Naive thymus-derived CD4-positive, alpha-beta T cell (primary cell): ENCODE measurements around the gene TTPAL. TPM values are rescaled to one million over a fixed set of nuclear protein-coding genes. Genes with fewer than 3 reads are reported as not detected.

Source experiments
- ATAC-seq: fragments of 150-1000 bp; cut with Tn5 transposase; 2 replicates; pipeline ENCODE4 v1.10.0; 2021; ENCODE audit warnings: mild to moderate bottlenecking, moderate library complexity
- CTCF ChIA-PET: fragments of 350-600 bp; sonication (Branson Sonifier 250); formaldehyde crosslinking; loops from one replicate; lab custom pipeline; 2021; ENCODE audit warnings: antibody characterized with exemption; lab: Charles Lee
- POLR2A ChIA-PET: fragments of 350-600 bp; sonication (Branson Sonifier 250); formaldehyde crosslinking; loops from one replicate; lab custom pipeline; 2021; ENCODE audit warnings: antibody characterized with exemption, inconsistent platforms; lab: Charles Lee
- DNase-seq, 9 donors: peaks; one replicate each; pipeline versions ENCODE4 v3.0.0 to v3.0.0-alpha.2; 2020 to 2022; ENCODE audit warnings: mixed read lengths in 1 of 9
- H3K27ac ChIP-seq: one replicate; pipeline ENCODE4 v1.7.0; 2013; ENCODE audit warnings: mild to moderate bottlenecking, low read depth, low read length, moderate library complexity
- H3K27me3 ChIP-seq, 2 donors: one replicate each; pipeline ENCODE4 v1.7.0; 2013; ENCODE audit warnings: low read length in 2 of 2, mild to moderate bottlenecking in 2 of 2, moderate library complexity in 2 of 2; ENCODE audit not compliant: control insufficient read depth in 2 of 2, insufficient read depth in 2 of 2
- H3K36me3 ChIP-seq, 3 experiments: 1 replicate in 2 of 3; 2 replicates in 1 of 3; pipeline ENCODE4 v1.7.0; 2013; ENCODE audit warnings: low read length in 3 of 3, mild to moderate bottlenecking in 3 of 3, moderate library complexity in 1 of 3; ENCODE audit not compliant: insufficient read depth in 3 of 3, control insufficient read depth in 2 of 3
- H3K4me1 ChIP-seq, 2 donors: one replicate each; pipeline ENCODE4 v1.7.0; 2013; ENCODE audit warnings: low read length in 2 of 2, mild to moderate bottlenecking in 2 of 2, moderate library complexity in 1 of 2; ENCODE audit not compliant: control insufficient read depth in 2 of 2, insufficient read depth in 2 of 2
- H3K4me3 ChIP-seq: 2 replicates; pipeline ENCODE4 v1.7.0; 2013; ENCODE audit warnings: mild to moderate bottlenecking, low read length
- H3K9me3 ChIP-seq, 3 experiments: 1 replicate in 2 of 3; 2 replicates in 1 of 3; pipeline ENCODE4 v1.7.0; 2013; ENCODE audit warnings: low read length in 3 of 3; ENCODE audit not compliant: control insufficient read depth in 2 of 3
- H3K27ac Mint-ChIP-seq, 9 donors: one replicate each; pipeline ENCODE4 v1.8.0; 2020 to 2022; ENCODE audit warnings: mixed read lengths in 9 of 9, mild to moderate bottlenecking in 8 of 9, moderate library complexity in 5 of 9, inconsistent platforms in 2 of 9
- H3K27me3 Mint-ChIP-seq, 5 donors: one replicate each; pipeline ENCODE4 v1.8.0; 2021 to 2022; ENCODE audit warnings: mixed read lengths in 5 of 5, mild to moderate bottlenecking in 1 of 5
- H3K36me3 Mint-ChIP-seq, 5 donors: one replicate each; pipeline ENCODE4 v1.8.0; 2020 to 2022; ENCODE audit warnings: mixed read lengths in 5 of 5, mild to moderate bottlenecking in 3 of 5, inconsistent platforms in 1 of 5
- H3K4me1 Mint-ChIP-seq, 7 donors: one replicate each; pipeline ENCODE4 v1.8.0; 2020 to 2022; ENCODE audit warnings: mixed read lengths in 7 of 7, mild to moderate bottlenecking in 3 of 7, inconsistent platforms in 1 of 7
- H3K4me3 Mint-ChIP-seq, 10 donors: one replicate each; pipeline ENCODE4 v1.8.0; 2020 to 2022; ENCODE audit warnings: mild to moderate bottlenecking in 10 of 10, mixed read lengths in 10 of 10, moderate library complexity in 6 of 10, inconsistent platforms in 2 of 10
- H3K9me3 Mint-ChIP-seq, 11 donors: one replicate each; pipeline ENCODE4 v1.8.0; 2020 to 2022; ENCODE audit warnings: mixed read lengths in 11 of 11, mild to moderate bottlenecking in 4 of 11, inconsistent platforms in 1 of 11, moderate library complexity in 1 of 11
- intact Hi-C, 2 donors: fragments of 100-400 bp; cut with micrococcal nuclease; formaldehyde crosslinking; loops; one replicate each; pipeline ENCODE4 v1.15.1; 2023
- polyA plus RNA-seq, 2 donors: library from polyadenylated mRNA; unstranded; fragments of 300-500 nt; fragmentation: Illumina TruSeq; gene quantifications; one replicate each; pipeline ENCODE4 v1.2.3, GENCODE V29; 2021
- total RNA-seq, 6 experiments: library from RNA in 5 of 6; stranded (reverse) in 5 of 6; gene quantifications; 1 replicate in 5 of 6; 2 replicates in 1 of 6; pipeline ENCODE4 v1.2.3 and lab custom pipeline; 2021 to 2026

TTPAL gene
- total and polyA plus RNA-seq, 7 experiments from 2014 or later = 8.8 to 20.7 (median 14.2) TPM

DNA sequence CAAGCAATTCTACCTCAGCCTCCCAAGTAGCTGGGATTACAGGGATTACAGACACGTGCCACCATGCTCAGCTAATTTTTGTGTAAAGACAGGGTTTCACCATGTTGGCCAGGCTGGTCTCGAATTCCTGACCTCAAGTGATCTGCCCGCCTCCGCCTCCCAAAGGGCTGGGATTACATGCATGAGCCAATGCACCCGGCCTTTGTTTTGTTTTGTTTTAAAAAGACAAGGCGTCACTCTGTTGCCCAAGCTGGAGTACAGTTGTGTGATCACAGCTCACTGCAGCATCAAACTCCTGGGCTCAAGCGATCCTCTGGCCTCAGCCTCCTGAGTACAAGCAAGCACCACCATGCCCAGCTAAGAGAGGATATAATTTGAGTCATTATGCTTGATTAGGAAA is 40.8 kb downstream of the TTPAL start:
- POLR2A ChIA-PET = no interaction called here
- Mint-ChIP-seq H3K4me1 (peaks cover 36 to 81% (median 69%) of the 10 kb centered on the region in 7 donors), H3K9me3 (no peaks in the 10 kb centered on the region), H3K36me3 (peaks cover 4 to 26% (median 5%) of the 10 kb centered on the region in 5 donors), H3K4me3 (peak overlapping the region in 4 of 10 donors; percentile 5 to 49 (median 28)), H3K27ac (peak overlapping the region in 4 of 9 donors; percentile 25 to 80 (median 58)), H3K27me3 (no peaks in the 10 kb centered on the region)
- no peak overlapping the region for H3K4me3 ChIP-seq
- no peak for ATAC-seq
- H3K36me3 ChIP-seq = peaks cover 0 to 18% (median 5%) of the 10 kb centered on the region in 3 experiments
- no peaks in the 10 kb centered on the region for H3K9me3 ChIP-seq
- H3K27ac ChIP-seq = peak overlapping the region; percentile 44
- CTCF ChIA-PET = no interaction called here
- H3K27me3 ChIP-seq = no peaks in the 10 kb centered on the region
- no peak for DNase-seq
- intact Hi-C loops = no loop called here
- H3K4me1 ChIP-seq = peaks cover 22 to 40% of the 10 kb centered on the region in 2 donors

GRCh38 chr20:44517454-44517853 is 41.8 kb downstream of the TTPAL start:
- H3K27ac Mint-ChIP-seq = peak overlapping the region in 8 of 9 donors; percentile 1 to 70 (median 58)
- DNase-seq = no peak
- peaks cover 40 to 85% (median 73%) of the 10 kb centered on the region in 7 donors for H3K4me1 Mint-ChIP-seq
- H3K9me3 Mint-ChIP-seq = peaks cover 0 to 4% (median 0%) of the 10 kb centered on the region in 11 donors
- no peaks in the 10 kb centered on the region for H3K27me3 Mint-ChIP-seq
- Histone ChIP-seq H3K27me3 (no peaks in the 10 kb centered on the region), H3K4me1 (peaks cover 24 to 40% of the 10 kb centered on the region in 2 donors), H3K27ac (peak overlapping the region; percentile 37), H3K9me3 (no peaks in the 10 kb centered on the region), H3K36me3 (peaks cover 0 to 15% (median 5%) of the 10 kb centered on the region in 3 experiments), H3K4me3 (no peak overlapping the region)
- ChIA-PET POLR2A (no interaction called here), CTCF (interaction anchor here (0.7 kb wide), 1 partner anchor 457 kb away, joined by 3 read pairs; no protein-coding TSS in a partner anchor)
- no peak for ATAC-seq
- H3K36me3 Mint-ChIP-seq = peaks cover 4 to 24% (median 5%) of the 10 kb centered on the region in 5 donors
- peak overlapping the region in 9 of 10 donors; percentile 8 to 72 (median 44) for H3K4me3 Mint-ChIP-seq
- intact Hi-C loops = no loop called here

DNA sequence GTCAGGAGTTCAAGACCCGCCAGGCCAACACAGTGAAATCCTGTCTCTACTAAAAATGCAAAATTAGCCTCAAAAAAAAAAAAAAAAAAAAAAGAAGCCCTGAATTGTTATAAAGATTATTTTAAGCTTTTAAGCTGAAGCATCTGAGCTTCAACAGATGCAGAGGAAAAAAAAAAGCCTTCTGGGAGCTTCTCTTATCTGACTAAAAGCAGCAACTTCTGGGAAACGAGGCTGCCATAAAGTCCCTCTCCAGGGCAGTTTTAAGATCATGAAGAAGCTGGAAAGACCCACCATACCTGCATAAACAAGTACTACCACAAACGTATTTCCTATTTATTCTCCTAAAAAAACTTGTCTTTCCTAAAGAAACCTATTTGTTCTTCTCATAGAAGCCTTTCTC is 42.6 kb downstream of the TTPAL start:
- H3K36me3 ChIP-seq = peaks cover 0 to 15% (median 5%) of the 10 kb centered on the region in 3 experiments
- H3K27ac ChIP-seq = peak overlapping the region; percentile 33
- ATAC-seq (no peak), DNase-seq (no peak)
- peaks cover 1 to 18% (median 5%) of the 10 kb centered on the region in 5 donors for H3K36me3 Mint-ChIP-seq
- H3K4me3 Mint-ChIP-seq = peak overlapping the region in 5 of 10 donors; percentile 26 to 89 (median 72)
- POLR2A ChIA-PET = no interaction called here
- H3K27me3 ChIP-seq = no peaks in the 10 kb centered on the region
- intact Hi-C loops = no loop called here
- peaks cover 30 to 40% of the 10 kb centered on the region in 2 donors for H3K4me1 ChIP-seq
- H3K27me3 Mint-ChIP-seq = no peaks in the 10 kb centered on the region
- no peak overlapping the region for H3K4me3 ChIP-seq
- no peaks in the 10 kb centered on the region for H3K9me3 ChIP-seq
- H3K27ac Mint-ChIP-seq = peak overlapping the region in 8 of 9 donors; percentile 1 to 99 (median 58)
- CTCF ChIA-PET = no interaction called here
- H3K9me3 Mint-ChIP-seq = peaks cover 0 to 4% (median 0%) of the 10 kb centered on the region in 11 donors
- peaks cover 42 to 87% (median 76%) of the 10 kb centered on the region in 7 donors for H3K4me1 Mint-ChIP-seq

- Histone ChIP-seq H3K4me1 (peaks cover 30 to 34% of the 10 kb centered on the region in 2 donors), H3K36me3 (peaks cover 0 to 6% (median 0%) of the 10 kb centered on the region in 3 experiments), H3K27me3 (no peaks in the 10 kb centered on the region), H3K4me3 (peak overlapping the region; percentile 95), H3K9me3 (no peaks in the 10 kb centered on the region), H3K27ac (peak overlapping the region; percentile 99)
- no peak for DNase-seq
- H3K36me3 Mint-ChIP-seq = peaks cover 1 to 12% (median 5%) of the 10 kb centered on the region in 5 donors
- ChIA-PET POLR2A (interaction anchor here (0.6 to 2.0 kb wide), 12 partner anchors 12 to 447 kb away, joined by 3 to 9 read pairs (median 4); partner anchors contain the start of genes ADA, FITM2 and TTPAL), CTCF (no interaction called here)
- no peak for ATAC-seq
- no peaks in the 10 kb centered on the region for H3K27me3 Mint-ChIP-seq
- intact Hi-C loops = loop anchor here (1.0 to 10.0 kb wide), 12 partner anchors 46 to 1064 kb away; partner anchors contain the start of genes FITM2 (in 1 of the 2), SRSF6 (in 1 of the 2), TTPAL (in 1 of the 2) and YWHAB (in 1 of the 2)
- H3K4me1 Mint-ChIP-seq = peaks cover 29 to 72% (median 62%) of the 10 kb centered on the region in 7 donors
- peaks cover 0 to 4% (median 0%) of the 10 kb centered on the region in 11 donors for H3K9me3 Mint-ChIP-seq
- H3K27ac Mint-ChIP-seq = peak overlapping the region; percentile 33 to 99 (median 96)
- H3K4me3 Mint-ChIP-seq = peak overlapping the region; percentile 82 to 93 (median 88)
These were observed 45.2 kb downstream of the TTPAL start for GRCh38 chr20:44520881-44521280.

DNA sequence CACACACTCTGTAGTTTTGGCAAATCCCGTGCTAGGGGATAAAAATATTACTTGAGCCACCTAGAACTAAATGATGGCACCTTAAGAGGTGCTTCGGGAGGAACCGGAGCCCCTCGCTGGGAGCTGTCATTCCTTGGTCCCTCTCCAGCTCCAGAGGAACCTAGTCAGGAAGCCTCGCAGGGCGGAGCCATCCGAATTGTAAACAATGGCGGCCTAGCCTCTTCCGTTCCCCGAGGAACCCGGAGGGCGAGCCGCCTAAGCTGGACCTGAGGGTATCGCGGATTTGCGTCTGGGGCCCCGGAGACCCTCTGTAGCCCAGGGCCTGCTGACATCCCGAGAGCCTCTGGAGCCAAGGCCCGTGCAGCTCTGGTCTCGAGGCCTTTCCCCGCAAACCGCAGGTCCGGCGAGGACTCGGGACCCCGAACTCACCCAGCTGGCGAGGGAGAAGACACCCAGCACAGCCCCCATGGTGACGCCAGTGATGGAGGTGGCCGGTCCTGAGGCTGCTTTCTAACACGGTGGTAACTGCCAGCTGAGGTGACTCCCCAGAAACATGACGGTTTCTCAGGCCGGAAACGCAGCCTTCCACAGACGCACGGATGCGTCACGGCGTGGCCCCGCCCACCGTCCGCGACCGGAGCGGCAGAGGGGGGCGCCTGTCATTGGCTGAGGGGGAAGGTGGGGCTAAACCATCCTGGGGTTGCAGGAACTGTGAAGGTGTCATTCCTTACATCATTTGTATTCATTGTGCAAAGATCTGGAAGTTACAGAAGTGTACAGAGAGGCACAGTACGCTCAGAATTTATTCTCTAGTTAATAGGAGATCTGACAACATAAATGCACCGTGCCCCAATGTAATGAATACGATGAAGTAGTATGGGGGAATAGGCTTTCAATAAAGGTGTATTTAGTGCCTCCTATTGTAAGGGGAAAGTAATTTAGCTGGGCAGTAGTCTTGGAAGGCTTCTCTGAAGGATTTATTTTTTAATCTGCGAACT is 46.1 kb downstream of the TTPAL start, which contains the start of gene SERINC3:
Gene SERINC3, minus strand, starts transcription at position 587 of the 998 bp plus-strand sequence. Its CDS starts 119 bp downstream, at position 468.
- Mint-ChIP-seq H3K4me3 (peak within 1 kb of the TSS; percentile 82 to 93 (median 88)), H3K36me3 (peaks cover 1 to 12% (median 5%) of the 10 kb centered on the region in 5 donors), H3K4me1 (peaks cover 31 to 68% (median 58%) of the 10 kb centered on the region in 7 donors), H3K27me3 (no peaks in the 10 kb centered on the region), H3K9me3 (peaks cover 0 to 4% (median 0%) of the 10 kb centered on the region in 11 donors), H3K27ac (peak within 1 kb of the TSS; percentile 87 to 99 (median 96))
- ATAC-seq = peak; percentile 99
- peaks cover 30 to 34% of the 10 kb centered on the region in 2 donors for H3K4me1 ChIP-seq
- intact Hi-C loops = loop anchor here (1.0 to 10.0 kb wide), 24 partner anchors 7 to 1064 kb away; partner anchors contain the start of genes TTPAL (in 2 of the 2), FITM2 (in 1 of the 2), OSER1 (in 1 of the 2) and SRSF6 (in 1 of the 2)
- peak; percentile 96 to 99 (median 98) for DNase-seq
- H3K4me3 ChIP-seq = peak within 1 kb of the TSS; percentile 95
- no peaks in the 10 kb centered on the region for H3K9me3 ChIP-seq
- H3K36me3 ChIP-seq = peaks cover 0 to 6% (median 0%) of the 10 kb centered on the region in 3 experiments
- no peaks in the 10 kb centered on the region for H3K27me3 ChIP-seq
- CTCF ChIA-PET = no interaction called here
- H3K27ac ChIP-seq = peak within 1 kb of the TSS; percentile 99
- POLR2A ChIA-PET = interaction anchor here (0.6 to 2.0 kb wide), 17 partner anchors 11 to 446 kb away, joined by 3 to 9 read pairs (median 4); partner anchors contain the start of genes ADA, FITM2, OSER1 and TTPAL
